PC-3 (cell line): ENCODE results near the gene GALK2.

Source experiments
- EZH2 ChIP-seq: fragments of 300-600 bp; sonication (generic); IDR thresholded peaks from one replicate; pipeline ENCODE4 v1.6.1; 2017; ENCODE audit warnings: antibody characterized with exemption, mild to moderate bottlenecking, low read length; ENCODE audit not compliant: unreplicated experiment
- EZH2phosphoT487 ChIP-seq: fragments of 300-600 bp; sonication (generic); IDR thresholded peaks from 2 replicates; pipeline ENCODE4 v1.6.1; 2018; ENCODE audit warnings: mild to moderate bottlenecking, antibody characterized with exemption, low read length, borderline replicate concordance
- TF ChIP-seq, protein P1 (sequence below): fragments of 300-600 bp; sonication (generic); conservative IDR thresholded peaks from 2 replicates; pipeline ENCODE4 v1.5.1; 2017; ENCODE audit warnings: antibody characterized with exemption, low read depth, mild to moderate bottlenecking, low read length

DNA sequence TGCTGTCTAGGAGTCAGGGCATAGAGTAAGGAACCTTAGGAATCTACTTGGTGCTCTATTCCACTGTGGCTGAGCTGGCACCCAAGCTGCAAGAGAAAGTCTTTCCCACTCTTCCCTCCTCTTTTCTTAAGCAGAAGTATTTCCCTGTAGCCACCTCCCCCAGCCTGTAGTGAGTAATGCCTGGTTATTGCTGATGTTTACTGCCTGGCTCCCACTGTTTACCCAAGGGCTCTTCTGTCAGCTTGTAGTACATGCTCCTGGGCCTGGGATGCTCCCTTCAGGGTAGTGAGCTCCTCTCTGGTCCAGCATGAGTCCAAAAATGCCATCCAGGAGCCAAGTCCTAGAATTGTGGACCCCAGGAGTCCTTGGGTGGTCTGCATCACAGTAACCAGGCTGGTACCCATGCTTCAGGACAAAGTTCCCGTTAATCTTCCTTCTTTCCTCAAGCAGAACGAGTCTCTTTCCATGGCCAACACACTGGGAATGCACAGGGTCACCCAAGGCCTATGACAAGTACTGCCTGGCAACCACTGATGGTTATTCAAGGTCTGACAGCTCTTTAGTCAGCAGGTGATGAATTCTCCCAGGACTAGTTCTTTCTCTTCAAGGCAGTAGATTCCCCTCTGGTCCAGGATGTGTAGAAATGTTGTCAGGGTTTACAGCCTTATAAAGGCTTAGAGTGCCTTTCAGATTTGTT lies 17.6 kb downstream of the GALK2 start:
- TF ChIP-seq, protein P1, sequence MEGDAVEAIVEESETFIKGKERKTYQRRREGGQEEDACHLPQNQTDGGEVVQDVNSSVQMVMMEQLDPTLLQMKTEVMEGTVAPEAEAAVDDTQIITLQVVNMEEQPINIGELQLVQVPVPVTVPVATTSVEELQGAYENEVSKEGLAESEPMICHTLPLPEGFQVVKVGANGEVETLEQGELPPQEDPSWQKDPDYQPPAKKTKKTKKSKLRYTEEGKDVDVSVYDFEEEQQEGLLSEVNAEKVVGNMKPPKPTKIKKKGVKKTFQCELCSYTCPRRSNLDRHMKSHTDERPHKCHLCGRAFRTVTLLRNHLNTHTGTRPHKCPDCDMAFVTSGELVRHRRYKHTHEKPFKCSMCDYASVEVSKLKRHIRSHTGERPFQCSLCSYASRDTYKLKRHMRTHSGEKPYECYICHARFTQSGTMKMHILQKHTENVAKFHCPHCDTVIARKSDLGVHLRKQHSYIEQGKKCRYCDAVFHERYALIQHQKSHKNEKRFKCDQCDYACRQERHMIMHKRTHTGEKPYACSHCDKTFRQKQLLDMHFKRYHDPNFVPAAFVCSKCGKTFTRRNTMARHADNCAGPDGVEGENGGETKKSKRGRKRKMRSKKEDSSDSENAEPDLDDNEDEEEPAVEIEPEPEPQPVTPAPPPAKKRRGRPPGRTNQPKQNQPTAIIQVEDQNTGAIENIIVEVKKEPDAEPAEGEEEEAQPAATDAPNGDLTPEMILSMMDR = no peak
- TF ChIP-seq EZH2 (no peak), EZH2phosphoT487 (no peak)
